ENCODE data around the gene BPGM. TPM values are rescaled to one million over a fixed set of nuclear protein-coding genes. Genes with fewer than 3 reads are reported as not detected.

Gene BPGM
- total RNA-seq, 1 donor from 2014 or later: 21.1 TPM

- H3K4me1 Mint-ChIP-seq: peaks cover 15% of the 10 kb centered on the region
- TF ChIP-seq CTCF (conservative IDR thresholded peaks at IDR 0.05): no peak
- no peaks in the 10 kb centered on the region for H3K27me3 Mint-ChIP-seq (ENCODE audit: low read depth)
- no peak overlapping the region for H3K4me3 Mint-ChIP-seq
- no peak for DNase-seq (ENCODE audit: low read depth, low spot score)
- no peaks in the 10 kb centered on the region for H3K9me3 Mint-ChIP-seq
- no peak overlapping the region for H3K27ac Mint-ChIP-seq (ENCODE audit: unreplicated experiment)
- no peaks in the 10 kb centered on the region for H3K36me3 Mint-ChIP-seq (ENCODE audit: low read depth)
Observed at GRCh38 chr7:134707663-134708378, 61.2 kb downstream of the BPGM start.

GRCh38 chr7:134708692-134709091, 62.0 kb downstream of the BPGM start:
- TF ChIP-seq CTCF (conservative IDR thresholded peaks at IDR 0.05): no peak
- DNase-seq (ENCODE audit: low read depth, low spot score): no peak
- H3K4me1 Mint-ChIP-seq: peaks cover 7% of the 10 kb centered on the region
- H3K27ac Mint-ChIP-seq (ENCODE audit: unreplicated experiment): no peak overlapping the region
- no peak overlapping the region for H3K4me3 Mint-ChIP-seq
- no peaks in the 10 kb centered on the region for H3K36me3 Mint-ChIP-seq (ENCODE audit: low read depth)
- no peaks in the 10 kb centered on the region for H3K27me3 Mint-ChIP-seq (ENCODE audit: low read depth)
- H3K9me3 Mint-ChIP-seq: no peaks in the 10 kb centered on the region

- H3K27ac Mint-ChIP-seq (ENCODE audit: unreplicated experiment): no peak overlapping the region
Observed at GRCh38 chr7:134709197-134709596, 62.5 kb downstream of the BPGM start.

GRCh38 chr7:134710511-134710853, 63.8 kb downstream of the BPGM start:
- no peak for DNase-seq (ENCODE audit: low read depth, low spot score)
- TF ChIP-seq CTCF (conservative IDR thresholded peaks at IDR 0.05): no peak
- Mint-ChIP-seq H3K27me3 (ENCODE audit: low read depth) (no peaks in the 10 kb centered on the region), H3K27ac (ENCODE audit: unreplicated experiment) (no peak overlapping the region), H3K9me3 (no peaks in the 10 kb centered on the region), H3K36me3 (ENCODE audit: low read depth) (no peaks in the 10 kb centered on the region), H3K4me1 (no peaks in the 10 kb centered on the region), H3K4me3 (no peak overlapping the region)

More at GRCh38 chr7:134709197-134709596, 62.5 kb downstream of the BPGM start:
- H3K4me3 Mint-ChIP-seq: no peak overlapping the region
- no peaks in the 10 kb centered on the region for H3K36me3 Mint-ChIP-seq (ENCODE audit: low read depth)
- no peaks in the 10 kb centered on the region for H3K27me3 Mint-ChIP-seq (ENCODE audit: low read depth)
- TF ChIP-seq CTCF (conservative IDR thresholded peaks at IDR 0.05): no peak
- no peak for DNase-seq (ENCODE audit: low read depth, low spot score)
- H3K9me3 Mint-ChIP-seq: no peaks in the 10 kb centered on the region
- H3K4me1 Mint-ChIP-seq: peaks cover 2% of the 10 kb centered on the region

- no peak overlapping the region for H3K27ac Mint-ChIP-seq (ENCODE audit: unreplicated experiment)
- no peaks in the 10 kb centered on the region for H3K4me1 Mint-ChIP-seq
- TF ChIP-seq CTCF (conservative IDR thresholded peaks at IDR 0.05): no peak
- H3K4me3 Mint-ChIP-seq: no peak overlapping the region
- no peak for DNase-seq (ENCODE audit: low read depth, low spot score)
- H3K36me3 Mint-ChIP-seq (ENCODE audit: low read depth): no peaks in the 10 kb centered on the region
- no peaks in the 10 kb centered on the region for H3K27me3 Mint-ChIP-seq (ENCODE audit: low read depth)
- no peaks in the 10 kb centered on the region for H3K9me3 Mint-ChIP-seq
Observed at GRCh38 chr7:134710854-134711624, 64.4 kb downstream of the BPGM start.

Measured in neural crest cell (in vitro differentiated cells).